K562 (cell line): ENCODE data around the gene NRM. TPM values are rescaled to one million over a fixed set of nuclear protein-coding genes. Genes with fewer than 3 reads are reported as not detected.
"Not testable (repeated sequence)": the region's sequence is repeated elsewhere in the genome, so short reads cannot be mapped to it uniquely, and the experiment has no call there.

ENCODE experiments used
- ATAC-seq: fragments of 200-7000 bp; cut with Tn5 transposase; 3 replicates; pipeline ENCODE4 v1.9.1; 2020; ENCODE audit warnings: moderate library complexity
- BruUV-seq: library from RNA; stranded (reverse); fragments of 400-500 nt; replicated peaks from 2 replicates; lab custom pipeline; 2021; lab: Mats Ljungman, UMichigan
- CTCF ChIA-PET: fragments of 300-600 bp; formaldehyde crosslinking; extraction: SDS; loops from one replicate; lab custom pipeline; 2021; ENCODE audit warnings: low intra/inter-chr PET ratio; lab: Yijun Ruan, JAX
- POLR2A ChIA-PET: fragments of 300-600, 350-650 bp; sonication (Branson Sonifier 250); formaldehyde crosslinking; extraction: SDS; loops from one replicate; lab custom pipeline; 2021; ENCODE audit warnings: antibody characterized with exemption, inconsistent platforms; lab: Yijun Ruan, JAX
- DNase-seq, 4 experiments: peaks; one replicate each; pipeline versions ENCODE4 v3.0.0 to v3.0.0-alpha.2; 2011 to 2018; ENCODE audit warnings: low spot score in 3 of 4, mixed read lengths in 3 of 4; ENCODE audit errors: extremely low read depth in 1 of 4
- FAIRE-seq: peaks from 2 replicates; lab custom pipeline; 2011; peaks lifted over from hg19 to GRCh38; lab: Jason Lieb, UNC
- H2AFZ ChIP-seq: 2 replicates; pipeline ENCODE4 v1.6.0; 2011; ENCODE audit warnings: low read depth, low read length, control low read depth, inconsistent platforms
- H3K27ac ChIP-seq: fragments of 200-600 bp; 3 replicates; pipeline ENCODE4 v1.8.0; 2011; ENCODE audit warnings: low read depth, mild to moderate bottlenecking, control low read depth, inconsistent platforms, low read length, moderate library complexity, mixed read lengths; ENCODE audit errors: extremely low read depth
- H3K27me3 ChIP-seq, 2 experiments: fragments of 300-600 bp in 1 of 2; 2 replicates in 1 of 2; 3 replicates in 1 of 2; pipeline versions ENCODE4 v1.6.0 to v1.8.0; 2011; ENCODE audit warnings: inconsistent platforms in 2 of 2, low read length in 2 of 2, mild to moderate bottlenecking in 1 of 2, mixed read lengths in 1 of 2, moderate library complexity in 1 of 2; ENCODE audit not compliant: control insufficient read depth in 2 of 2, insufficient read depth in 2 of 2
- H3K36me3 ChIP-seq: fragments of 300-600 bp; 3 replicates; pipeline ENCODE4 v1.8.0; 2011; ENCODE audit warnings: mild to moderate bottlenecking, low read length, inconsistent platforms; ENCODE audit not compliant: control insufficient read depth, insufficient read depth
- H3K4me1 ChIP-seq, 2 experiments: fragments of 200-600 bp in 1 of 2; replicated peaks in 1 of 2; 2 replicates in 1 of 2; 3 replicates in 1 of 2; pipeline versions ENCODE4 v1.5.1 to v1.8.0; 2011; ENCODE audit warnings: inconsistent platforms in 2 of 2, low read length in 2 of 2, mild to moderate bottlenecking in 1 of 2, mixed read lengths in 1 of 2, moderate library complexity in 1 of 2; ENCODE audit not compliant: control insufficient read depth in 2 of 2, insufficient read depth in 2 of 2
- H3K4me2 ChIP-seq: 2 replicates; pipeline ENCODE4 v1.6.1; 2011; ENCODE audit warnings: low read length, control low read depth, inconsistent platforms, mixed read lengths; ENCODE audit not compliant: insufficient read depth
- H3K4me3 ChIP-seq: fragments of 200-600 bp; sonication (generic), shearing (Covaris generic); 2 replicates; pipeline ENCODE4 v1.5.1; 2016; ENCODE audit warnings: control low read depth, inconsistent platforms
- H3K79me2 ChIP-seq: fragments of 200-600 bp; 3 replicates; pipeline ENCODE4 v1.8.0; 2011; ENCODE audit warnings: low read length, inconsistent platforms; ENCODE audit not compliant: control insufficient read depth, insufficient read depth
- H3K9ac ChIP-seq, 2 experiments: 2 replicates each; pipeline versions ENCODE4 v1.6.0 to v1.6.1; 2011; ENCODE audit warnings: low read depth in 2 of 2, low read length in 2 of 2, control low read depth in 1 of 2, inconsistent platforms in 1 of 2, mild to moderate bottlenecking in 1 of 2, mixed read lengths in 1 of 2; ENCODE audit not compliant: insufficient read depth in 1 of 2
- H3K9me1 ChIP-seq: one replicate; pipeline ENCODE4 v1.6.0; 2011; ENCODE audit warnings: inconsistent platforms, mild to moderate bottlenecking, low read length, moderate library complexity; ENCODE audit not compliant: control insufficient read depth, insufficient read depth
- H3K9me3 ChIP-seq: replicated peaks from 2 replicates; pipeline ENCODE4 v1.5.1; 2011; ENCODE audit warnings: low read depth, low read length, inconsistent platforms; ENCODE audit not compliant: control insufficient read depth, insufficient read depth
- H4K20me1 ChIP-seq: replicated peaks from 2 replicates; pipeline ENCODE4 v1.6.1; 2011; ENCODE audit warnings: low read length, inconsistent platforms, mixed read lengths; ENCODE audit not compliant: control insufficient read depth, insufficient read depth
- CREB3L1 ChIP-seq: fragments of 450-650 bp; IDR thresholded peaks from 2 replicates; pipeline ENCODE4 v1.6.1; 2014; ENCODE audit warnings: low read depth, mild to moderate bottlenecking, moderate library complexity, borderline replicate concordance
- SMARCA4 ChIP-seq: fragments of 450-650 bp; IDR thresholded peaks from 2 replicates; pipeline ENCODE4 v1.6.1; 2016
- TCF15 ChIP-seq: fragments of 250-450 bp; sonication (Bioruptor Pico); IDR thresholded peaks from 2 replicates; pipeline ENCODE4 v1.8.0; 2022; ENCODE audit warnings: moderate library complexity, mild to moderate bottlenecking, inconsistent platforms
- ZNF407 ChIP-seq: fragments of 450-650 bp; IDR thresholded peaks from 2 replicates; pipeline ENCODE4 v1.6.1; 2016; ENCODE audit warnings: low read depth
- ZNF449 ChIP-seq: fragments of 250-450 bp; sonication (Bioruptor Pico); IDR thresholded peaks from 2 replicates; pipeline ENCODE4 v1.8.0; 2022; ENCODE audit warnings: moderate library complexity, mild to moderate bottlenecking, inconsistent platforms
- WGBS: fragments of 100-300 bp; shearing (Covaris generic); methylation state at CpG from one replicate; pipeline ENCODE4 v1.1.6; 2016; ENCODE audit warnings: low coverage, mixed read lengths; ENCODE audit not compliant: insufficient coverage; ENCODE audit errors: missing lambda C conversion rate; 5-methylcytosine and 5-hydroxymethylcytosine counted together
- in situ Hi-C: fragments of 300-500 bp; cut with MboI; formaldehyde crosslinking; loops from 4 replicates; pipeline ENCODE4 v1.15.0; 2018; ENCODE audit warnings: inconsistent platforms, mixed read lengths
- intact Hi-C: fragments of 100-400 bp; cut with micrococcal nuclease; formaldehyde crosslinking; loops from 2 replicates; pipeline ENCODE4 v1.14.2; 2022
- polyA plus RNA-seq, 8 experiments: library from polyadenylated mRNA; depleted of rRNA in 4 of 8; stranded (reverse) in 5 of 8; unstranded in 3 of 8; fragments of >200 nt; fragmentation: Nextera tagmentation in 2 of 8; fragmentation: Illumina TruSeq in 1 of 8; extraction: Ambion mirVana in 2 of 8; extraction: Trizol in 1 of 8; gene quantifications; 2 replicates each; pipeline versions ENCODE4 v1.2.1 to v1.2.3, GENCODE V29; 2011 to 2014; ENCODE audit warnings: inconsistent platforms in 1 of 8, missing spikeins in 1 of 8
- total RNA-seq, 7 experiments: library from RNA; depleted of rRNA in 6 of 7; stranded (reverse); fragments of >200 nt in 6 of 7; fragmentation: Illumina TruSeq in 2 of 7; extraction: Trizol in 2 of 7; gene quantifications; 2 replicates each; pipeline versions ENCODE4 v1.2.1 to v1.2.3, GENCODE V29; 2011 to 2021; ENCODE audit warnings: low replicate concordance in 1 of 7

The NRM gene
- total and polyA plus RNA-seq, 9 of the 15 experiments (the other 6 are each of a cell fraction or from before 2014, with no cell fraction given) = 9.7 to 58.2 (median 18.1) TPM

GRCh38 chr6:30717845-30718720, 27.3 kb upstream of the NRM start:
- Histone ChIP-seq H3K4me2 (peak overlapping the region; percentile 86), H3K4me3 (peak overlapping the region; percentile 32), H3K4me1 (peaks cover 13 to 22% of the 10 kb centered on the region in 2 experiments), H3K36me3 (peaks cover 38% of the 10 kb centered on the region), H2AFZ (peak overlapping the region; percentile 71), H3K79me2 (peaks cover 83% of the 10 kb centered on the region), H4K20me1 (peaks cover 17% of the 10 kb centered on the region), H3K9ac (peak overlapping the region; percentile 86 to 89; a peak in 3 of 4 replicates), H3K27ac (peak overlapping the region; percentile 95)
- DNase-seq = peak in 1 of 4 experiments; percentile 40
- BruUV-seq = TSS peak; percentile 16
- in situ Hi-C loops, FAIRE-seq, H3K27me3 ChIP-seq, ATAC-seq, H3K9me3 ChIP-seq, H3K9me1 ChIP-seq: not testable (repeated sequence)
- 34% methylated on average over 32 of the region's 37 CpGs for WGBS
- CTCF ChIA-PET = interaction anchor here (0.7 kb wide), 1 partner anchor 40 kb away, joined by 3 read pairs; no protein-coding TSS in a partner anchor
- POLR2A ChIA-PET = interaction anchor here (0.7 to 27.1 kb wide), 22 partner anchors 11 to 905 kb away, joined by 3 to 524 read pairs (median 4); partner anchors contain the start of genes DHX16 and NRM
- intact Hi-C loops = loop anchor here (1.0 to 2.0 kb wide), 4 partner anchors 31 to 161 kb away; partner anchors contain the start of genes GNL1, MRPS18B, PPP1R10 and PRR3
- TF ChIP-seq ZNF449 (CRISPR knock-in tag) (peak; percentile 40; the same call in 1 of the 2 replicates), ZNF407 (0 out of 2 replicates have a peak, but pooled peaks have one; percentile 9), TCF15 (peak; percentile 30; the same call in 1 of the 2 replicates), SMARCA4 (peak; percentile 7), CREB3L1 (0 out of 2 replicates have a peak, but pooled peaks have one; percentile 62)
